Pancreas (tissue), 10 donors: ENCODE results near the gene ROR2. TPM values are rescaled to one million over a fixed set of nuclear protein-coding genes. Genes with fewer than 3 reads are reported as not detected.

Experiments
- ATAC-seq, 4 donors: fragments of 200-7000 bp; cut with Tn5 transposase; one replicate each; pipeline versions ENCODE4 v1.8.0 to v1.9.1; 2020; ENCODE audit warnings: mild to moderate bottlenecking in 4 of 4, moderate library complexity in 4 of 4
- DNase-seq, 6 donors: peaks; one replicate each; pipeline ENCODE4 v3.0.0-alpha.2; 2020
- FAIRE-seq: peaks from 2 replicates; lab custom pipeline; 2012; peaks lifted over from hg19 to GRCh38; lab: Jason Lieb, UNC
- H3K27ac ChIP-seq, 4 donors: fragments of 200-600 bp; sonication (generic); 1 replicate in 3 of 4; 2 replicates in 1 of 4; pipeline versions ENCODE4 v1.5.0 to v1.8.0; 2020
- H3K27me3 ChIP-seq, 4 donors: fragments of 200-600 bp; one replicate each; pipeline ENCODE4 v1.8.0; 2021
- H3K36me3 ChIP-seq, 3 donors: fragments of 200-600 bp; sonication (generic) in 1 of 3; one replicate each; pipeline versions ENCODE4 v1.5.0 to v1.8.0; 2020 to 2021
- H3K4me1 ChIP-seq, 3 donors: fragments of 200-600 bp; one replicate each; pipeline ENCODE4 v1.8.0; 2021
- H3K4me3 ChIP-seq, 4 donors: fragments of 200-600 bp; sonication (generic) in 2 of 4; one replicate each; pipeline versions ENCODE4 v1.5.0 to v1.8.0; 2020 to 2021
- H3K9me3 ChIP-seq, 4 donors: fragments of 200-600 bp; one replicate each; pipeline ENCODE4 v1.8.0; 2021
- WGBS, 2 donors: extraction: QIAGEN DNeasy Blood & Tissue Kit; methylation state at CpG; one replicate each; pipeline ENCODE4 v1.1.7; 2013; 5-methylcytosine and 5-hydroxymethylcytosine counted together
- intact Hi-C, 3 donors: fragments of 100-400 bp; cut with DNase I; formaldehyde crosslinking; loops; one replicate each; pipeline versions ENCODE4 v1.11.1 to v1.14.2; 2022
- polyA plus RNA-seq, 2 donors: library from polyadenylated mRNA; stranded (reverse); fragments of 200-250 nt; gene quantifications; one replicate each; pipeline ENCODE4 v1.2.3, GENCODE V29; 2013
- total RNA-seq, 6 donors: library from RNA; stranded (reverse); fragmentation: NEBNext Ultra II Directional in 4 of 6; extraction: Animal tissue kit (Norgen Biotek cat#: 25700) in 4 of 6; gene quantifications; one replicate each; pipeline versions ENCODE4 v1.2.1 to v1.2.4, GENCODE V29; 2021 to 2023
- TF ChIP-seq, protein P1 (sequence below), 4 donors: fragments of 200-600 bp; sonication (generic) in 3 of 4; IDR thresholded peaks; one replicate each; pipeline versions ENCODE4 v1.5.0 to v1.8.0; 2021; ENCODE audit warnings: antibody characterized with exemption in 4 of 4
- donor health status: healthy with polysubstance abuse.
- donor health status: DM: no; HTN: no; CAD: no; lungs with moderate emphysema.
- donor health status: DM: no; HTN: no; CAD: no.
- donor health status: control.
- donor health status: control.
- donor health status: Bipolar disorder and iron deficiency.
- donor health status: DM: yes; HTN: yes; CAD: no.
- donor health status: DM: no; HTN: no; CAD: no.
- donor health status: DM: no; HTN: no; CAD: no.
- donor health status: DM: yes; HTN: yes; CAD: no.

The ROR2 gene
- total and polyA plus RNA-seq, 8 donors = 0.67 to 6.3 (median 1.2) TPM

- Histone ChIP-seq H3K4me3 (no peak overlapping the region), H3K9me3 (no peaks in the 10 kb centered on the region), H3K4me1 (peaks cover 41 to 65% (median 54%) of the 10 kb centered on the region in 3 donors), H3K27ac (peak overlapping the region in 3 of 4 donors; percentile 3 to 42 (median 37)), H3K27me3 (no peaks in the 10 kb centered on the region), H3K36me3 (no peaks in the 10 kb centered on the region)
- FAIRE-seq (no peak), DNase-seq (peak in 2 of 6 donors; percentile 19 to 52), ATAC-seq (peak in 1 of 4 donors; percentile 31)
- WGBS, 2 donors = 42 to 46% methylated on average over 32 of the region's 32 CpGs
- TF ChIP-seq, protein P1, sequence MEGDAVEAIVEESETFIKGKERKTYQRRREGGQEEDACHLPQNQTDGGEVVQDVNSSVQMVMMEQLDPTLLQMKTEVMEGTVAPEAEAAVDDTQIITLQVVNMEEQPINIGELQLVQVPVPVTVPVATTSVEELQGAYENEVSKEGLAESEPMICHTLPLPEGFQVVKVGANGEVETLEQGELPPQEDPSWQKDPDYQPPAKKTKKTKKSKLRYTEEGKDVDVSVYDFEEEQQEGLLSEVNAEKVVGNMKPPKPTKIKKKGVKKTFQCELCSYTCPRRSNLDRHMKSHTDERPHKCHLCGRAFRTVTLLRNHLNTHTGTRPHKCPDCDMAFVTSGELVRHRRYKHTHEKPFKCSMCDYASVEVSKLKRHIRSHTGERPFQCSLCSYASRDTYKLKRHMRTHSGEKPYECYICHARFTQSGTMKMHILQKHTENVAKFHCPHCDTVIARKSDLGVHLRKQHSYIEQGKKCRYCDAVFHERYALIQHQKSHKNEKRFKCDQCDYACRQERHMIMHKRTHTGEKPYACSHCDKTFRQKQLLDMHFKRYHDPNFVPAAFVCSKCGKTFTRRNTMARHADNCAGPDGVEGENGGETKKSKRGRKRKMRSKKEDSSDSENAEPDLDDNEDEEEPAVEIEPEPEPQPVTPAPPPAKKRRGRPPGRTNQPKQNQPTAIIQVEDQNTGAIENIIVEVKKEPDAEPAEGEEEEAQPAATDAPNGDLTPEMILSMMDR (IDR thresholded peaks at IDR 0.05) = no peak
- intact Hi-C loops = no loop called here
Observed at GRCh38 chr9:91900055-91900796, 49.8 kb downstream of the ROR2 start.

DNA sequence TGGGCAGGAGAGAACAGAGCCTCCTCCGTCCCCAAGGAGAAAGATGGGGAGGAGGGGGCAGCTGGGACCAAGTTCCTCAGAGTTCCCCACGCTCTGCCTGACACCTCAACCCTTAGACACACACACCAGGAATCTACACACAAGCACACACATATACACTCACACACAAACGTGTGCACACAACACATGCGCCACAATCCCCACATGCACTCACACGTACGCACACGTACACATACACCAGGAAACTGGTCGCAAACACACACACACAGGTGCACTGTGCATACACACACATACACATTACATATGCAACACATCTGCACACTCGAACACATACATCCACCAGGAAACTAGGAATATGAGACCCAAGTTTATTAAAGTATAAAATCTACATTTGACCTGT lies 50.4 kb downstream of the ROR2 start:
- FAIRE-seq (no peak), ATAC-seq (no peak), DNase-seq (no peak)
- H3K27me3 ChIP-seq = no peaks in the 10 kb centered on the region
- intact Hi-C loops = no loop called here
- H3K9me3 ChIP-seq = no peaks in the 10 kb centered on the region
- WGBS, 2 donors = 50 to 52% methylated on average over 9 of the region's 9 CpGs
- H3K27ac ChIP-seq = peak overlapping the region in 2 of 4 donors; percentile 30 to 42
- TF ChIP-seq, protein P1 (IDR thresholded peaks at IDR 0.05) = no peak
- no peak overlapping the region for H3K4me3 ChIP-seq
- peaks cover 41 to 65% (median 54%) of the 10 kb centered on the region in 3 donors for H3K4me1 ChIP-seq
- H3K36me3 ChIP-seq = no peaks in the 10 kb centered on the region

DNA sequence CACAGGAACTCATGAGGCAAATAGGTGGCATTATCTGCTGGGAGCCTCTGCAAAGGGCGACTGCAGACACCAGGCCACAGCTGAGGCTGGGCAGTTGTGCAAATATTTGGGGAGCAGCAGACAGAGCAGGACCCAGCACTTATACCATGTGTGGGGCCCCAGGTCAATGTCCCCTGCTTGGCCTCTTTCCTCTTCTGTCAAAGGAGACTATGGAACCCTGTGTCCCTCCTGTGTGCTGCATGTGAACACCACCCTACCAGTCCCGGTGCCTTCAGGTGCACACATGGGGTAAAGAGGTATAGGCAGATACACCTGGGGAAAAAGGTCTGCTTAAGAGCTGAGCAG lies 50.8 kb downstream of the ROR2 start:
- ATAC-seq = no peak
- peaks cover 41 to 65% (median 54%) of the 10 kb centered on the region in 3 donors for H3K4me1 ChIP-seq

DNA sequence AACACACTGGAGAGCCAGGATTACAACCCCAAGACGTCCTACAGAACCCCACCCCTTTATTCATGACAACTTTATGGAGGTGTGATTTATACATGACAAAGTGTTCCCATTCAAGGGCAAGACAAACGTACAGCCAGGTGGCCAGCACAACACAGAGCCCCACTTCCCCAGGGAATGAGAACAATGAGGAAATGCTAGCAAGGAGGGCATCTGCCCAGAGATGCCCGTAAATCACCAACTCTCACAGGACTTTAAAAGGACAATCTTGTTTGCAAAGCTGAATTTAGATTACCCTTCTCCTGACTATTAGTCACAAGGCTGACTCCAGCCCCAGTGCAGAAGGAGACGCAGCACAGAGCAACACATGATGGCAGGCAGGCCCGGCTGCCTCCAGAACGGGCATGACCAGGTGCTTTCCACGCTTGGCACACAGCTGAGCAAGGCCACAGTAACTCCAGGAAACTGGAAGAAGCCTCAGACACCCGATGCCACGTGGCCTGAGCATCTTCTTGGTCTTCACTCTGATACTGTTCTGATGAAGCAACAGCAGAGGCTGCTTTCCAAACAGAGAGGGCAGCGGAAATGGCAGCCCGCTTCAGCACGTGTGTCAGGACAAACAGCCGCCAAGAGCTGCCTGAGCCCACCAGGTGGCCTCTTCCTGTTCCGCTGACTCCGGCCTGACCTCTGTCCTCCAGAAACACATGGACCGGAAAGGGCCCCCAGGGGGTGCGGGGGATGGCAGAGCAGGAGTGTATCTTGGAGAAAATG lies 51.4 kb downstream of the ROR2 start:
- DNase-seq (peak in 3 of 6 donors; percentile 27 to 57 (median 32)), ATAC-seq (peak; percentile 14 to 62 (median 48)), FAIRE-seq (no peak)
- peak overlapping the region in 2 of 4 donors; percentile 42 to 43 for H3K27ac ChIP-seq
- no peaks in the 10 kb centered on the region for H3K9me3 ChIP-seq
- TF ChIP-seq, protein P1 (IDR thresholded peaks at IDR 0.05) = no peak
- intact Hi-C loops = no loop called here
- 57 to 64% methylated on average over 17 of the region's 17 CpGs for WGBS, 2 donors
- H3K4me3 ChIP-seq = no peak overlapping the region
- no peaks in the 10 kb centered on the region for H3K27me3 ChIP-seq
- H3K4me1 ChIP-seq = peaks cover 41 to 65% (median 54%) of the 10 kb centered on the region in 3 donors
- H3K36me3 ChIP-seq = no peaks in the 10 kb centered on the region

More for the DNA sequence above, 50.8 kb downstream of the ROR2 start:
- no peak for FAIRE-seq
- intact Hi-C loops = no loop called here
- no peaks in the 10 kb centered on the region for H3K36me3 ChIP-seq
- 43 to 58% methylated on average over 2 of the region's 2 CpGs for WGBS, 2 donors
- no peaks in the 10 kb centered on the region for H3K9me3 ChIP-seq
- TF ChIP-seq, protein P1 (IDR thresholded peaks at IDR 0.05) = no peak
- H3K27me3 ChIP-seq = no peaks in the 10 kb centered on the region
- no peak for DNase-seq
- no peak overlapping the region for H3K4me3 ChIP-seq
- H3K27ac ChIP-seq = peak overlapping the region in 3 of 4 donors; percentile 30 to 43 (median 42)
